GM18873 (cell line): ENCODE data around the gene TMC4.

Source experiments
- ATAC-seq: cut with Tn5 transposase; IDR thresholded peaks from one replicate; pipeline ENCODE4 v1.9.1; 2021; ENCODE audit warnings: mild to moderate bottlenecking, moderate library complexity, moderate number of reproducible peaks; ENCODE audit not compliant: unreplicated experiment, low FRiP score

TMC4 gene

DNA sequence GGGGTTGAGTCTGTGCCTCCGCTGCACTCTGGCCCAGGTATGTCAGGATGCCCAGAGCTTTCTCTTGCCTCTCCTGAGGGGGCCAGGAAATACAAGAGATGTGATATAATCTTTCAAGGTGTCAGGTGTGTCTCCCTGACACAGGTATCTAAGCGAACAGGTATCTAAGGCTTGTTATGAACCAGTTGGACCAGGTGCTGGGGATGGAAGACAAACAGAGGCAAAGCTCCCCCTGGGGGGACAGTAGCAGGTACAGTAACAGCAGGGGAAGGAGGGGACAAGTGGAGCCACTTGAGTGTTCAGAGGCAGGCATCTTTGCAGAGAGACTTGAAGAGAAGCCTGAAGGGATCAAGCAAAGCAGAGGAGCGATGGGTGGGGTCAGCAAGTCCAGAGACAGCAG is 16.0 kb downstream of the TMC4 start:
- no peak for ATAC-seq

GRCh38 chr19:54156490-54156889 is 16.5 kb downstream of the TMC4 start:
- no peak for ATAC-seq

DNA sequence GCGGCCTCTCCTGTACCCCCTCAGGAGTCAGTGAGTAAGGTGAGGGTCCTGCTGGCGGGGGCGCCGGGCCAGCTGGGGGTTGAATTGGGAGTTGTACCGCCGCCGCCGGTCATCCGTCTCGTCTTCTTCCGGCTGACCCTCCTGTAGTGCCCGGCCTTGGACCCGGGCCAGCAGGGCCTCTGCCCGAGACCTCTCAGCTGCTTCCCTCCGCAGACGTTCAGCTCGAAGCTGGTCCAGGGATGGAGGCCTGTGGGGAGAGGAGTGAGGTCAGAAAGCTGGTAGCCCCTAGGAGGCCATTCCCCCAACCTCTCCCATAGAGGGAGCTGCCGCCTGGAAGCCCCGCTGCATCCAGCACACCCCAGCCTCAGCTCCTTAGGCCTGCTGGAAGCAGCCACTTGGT is 17.3 kb downstream of the TMC4 start:
- no peak for ATAC-seq

- no peak for ATAC-seq
Observed at GRCh38 chr19:54154603-54155345, 18.2 kb downstream of the TMC4 start.

DNA sequence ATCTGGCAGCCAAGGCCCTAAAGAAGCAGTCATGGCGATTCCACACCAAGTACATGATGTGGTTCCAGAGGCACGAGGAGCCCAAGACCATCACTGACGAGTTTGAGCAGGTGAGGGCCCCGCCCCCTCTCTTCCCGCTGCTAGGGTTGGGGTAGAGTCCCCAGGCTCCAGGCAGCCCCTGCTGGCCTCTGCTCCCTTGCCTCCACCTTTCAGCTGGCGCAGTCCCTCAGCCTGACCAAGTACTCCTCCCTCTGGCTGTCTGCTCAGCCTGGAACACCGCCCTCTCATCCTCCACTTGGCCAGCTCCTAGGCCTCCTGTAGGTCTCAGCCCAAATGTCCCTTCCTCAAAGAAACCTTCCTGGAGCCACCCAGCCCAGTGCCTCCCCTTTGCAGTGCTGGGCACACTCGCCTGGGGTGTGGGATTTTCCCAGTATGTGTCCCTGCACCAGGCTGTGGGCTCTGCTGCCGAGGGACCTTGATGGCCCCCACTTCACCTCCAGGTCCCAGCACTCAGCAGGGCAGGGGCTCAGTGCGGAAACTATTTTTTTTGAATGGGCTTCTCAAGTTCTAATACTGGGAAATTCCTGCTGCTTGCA is 19.1 kb downstream of the TMC4 start:
- ATAC-seq = no peak

GRCh38 chr19:54152878-54153524 is 20.0 kb downstream of the TMC4 start:
- ATAC-seq = no peak

DNA sequence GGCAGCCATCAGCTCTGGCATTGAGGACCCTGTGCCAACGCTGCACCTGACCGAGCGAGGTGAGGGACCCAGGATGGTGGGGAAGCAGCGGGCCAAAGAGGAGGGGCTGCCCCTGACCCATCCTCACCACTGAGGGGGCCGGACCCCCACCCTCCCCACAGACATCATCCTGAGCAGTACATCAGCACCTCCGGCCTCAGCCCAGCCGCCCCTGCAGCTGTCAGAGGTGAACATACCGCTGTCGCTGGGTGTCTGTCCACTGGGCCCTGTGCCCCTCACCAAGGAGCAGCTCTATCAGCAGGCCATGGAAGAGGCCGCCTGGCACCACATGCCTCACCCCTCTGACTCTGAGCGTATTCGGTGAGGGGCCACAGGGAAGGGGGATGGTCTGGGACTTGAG is 20.7 kb downstream of the TMC4 start:
- no peak for ATAC-seq

- no peak for ATAC-seq
Observed at GRCh38 chr19:54151362-54152035, 21.5 kb downstream of the TMC4 start.

DNA sequence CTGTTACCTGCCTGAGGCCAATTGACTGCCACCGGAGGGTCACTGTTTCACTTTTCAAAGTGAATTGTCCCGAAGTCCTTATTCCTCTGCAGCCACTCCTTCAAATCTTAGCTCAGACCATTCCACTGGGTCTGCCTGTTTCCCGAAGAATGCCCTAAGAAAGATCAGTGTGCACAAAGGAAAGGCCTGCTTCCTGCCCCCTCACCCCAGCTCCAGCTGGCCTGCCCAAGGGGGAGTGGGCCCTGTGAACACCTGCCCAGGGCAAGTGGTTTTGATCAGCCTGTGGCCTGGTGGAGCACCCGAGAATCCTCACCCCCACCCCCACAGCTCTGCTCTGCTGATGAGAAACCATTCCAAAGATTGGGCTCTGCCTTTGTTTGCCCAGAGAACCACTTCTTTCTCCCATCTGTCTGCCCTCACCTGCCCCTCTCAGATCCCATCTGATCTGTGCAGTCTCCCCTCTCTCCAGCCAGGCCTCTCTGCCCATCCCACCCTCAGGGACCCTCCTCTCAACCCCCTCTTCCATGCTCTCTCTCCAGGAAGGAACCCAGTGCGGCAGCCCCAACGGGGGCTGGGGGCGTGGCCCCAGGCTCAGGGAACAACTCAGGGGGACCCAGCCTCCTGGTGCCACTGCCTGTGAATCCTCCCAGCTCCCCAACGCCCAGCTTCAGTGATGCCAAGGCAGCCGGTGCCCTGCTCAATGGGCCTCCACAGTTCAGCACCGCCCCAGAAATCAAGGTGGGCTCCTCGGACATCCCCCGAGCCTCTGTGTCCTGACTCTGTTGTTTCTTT is 23.7 kb downstream of the TMC4 start:
- no peak for ATAC-seq

DNA sequence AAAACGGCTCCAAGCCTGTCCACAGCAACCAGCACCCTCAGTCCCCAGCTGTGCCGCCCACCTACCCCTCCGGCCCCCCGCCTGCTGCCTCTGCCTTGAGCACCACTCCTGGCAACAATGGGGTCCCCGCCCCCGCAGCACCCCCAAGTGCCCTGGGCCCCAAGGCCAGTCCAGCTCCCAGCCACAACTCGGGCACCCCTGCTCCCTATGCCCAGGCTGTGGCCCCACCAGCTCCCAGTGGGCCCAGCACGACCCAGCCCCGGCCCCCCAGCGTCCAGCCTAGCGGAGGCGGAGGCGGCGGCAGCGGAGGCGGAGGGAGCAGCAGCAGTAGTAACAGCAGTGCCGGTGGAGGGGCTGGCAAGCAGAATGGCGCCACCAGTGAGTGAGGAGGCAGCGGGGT is 24.8 kb downstream of the TMC4 start:
- ATAC-seq = no peak

DNA sequence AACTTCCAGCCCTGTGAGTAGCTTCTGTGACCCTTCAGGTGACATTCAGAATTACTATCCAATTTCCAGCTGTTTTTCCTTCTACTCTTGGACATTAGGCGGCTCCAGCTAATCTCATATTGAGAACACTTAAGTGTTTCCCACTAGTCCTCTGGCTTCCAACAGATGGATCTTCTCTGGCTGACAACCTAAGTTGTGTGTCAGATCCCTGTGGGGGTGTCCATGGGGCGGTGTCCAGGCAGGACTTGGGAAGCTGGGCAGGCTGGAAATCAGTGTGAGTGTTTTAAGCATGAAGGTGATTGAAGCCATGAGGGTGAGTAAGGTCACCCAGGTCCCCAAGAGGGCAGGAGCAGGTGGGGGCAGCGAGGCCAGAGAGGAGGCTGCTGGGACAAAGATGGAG is 25.3 kb downstream of the TMC4 start:
- ATAC-seq = no peak

DNA sequence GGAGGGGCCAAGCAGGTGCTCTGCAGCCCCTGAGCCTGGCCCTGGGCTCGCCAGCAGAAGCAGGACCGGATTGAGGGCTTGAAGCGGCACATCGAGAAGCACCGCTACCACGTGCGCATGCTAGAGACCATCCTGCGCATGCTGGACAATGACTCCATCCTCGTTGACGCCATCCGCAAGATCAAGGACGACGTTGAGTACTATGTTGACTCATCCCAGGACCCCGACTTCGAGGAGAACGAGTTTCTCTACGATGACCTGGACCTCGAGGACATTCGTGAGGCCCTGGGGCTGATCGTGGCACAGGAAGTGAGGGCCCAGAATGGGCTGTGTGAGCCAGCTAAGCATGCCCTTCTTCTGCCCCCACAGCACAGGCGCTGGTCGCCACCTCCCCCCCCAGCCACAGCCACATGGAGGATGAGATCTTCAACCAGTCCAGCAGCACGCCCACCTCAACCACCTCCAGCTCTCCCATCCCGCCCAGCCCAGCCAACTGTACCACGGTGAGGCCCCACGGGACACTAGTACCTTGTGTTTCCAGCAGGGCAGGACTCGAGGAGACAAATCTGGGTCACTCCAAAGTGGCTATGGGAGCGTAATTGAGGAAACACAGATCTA is 27.3 kb downstream of the TMC4 start:
- ATAC-seq = no peak

DNA sequence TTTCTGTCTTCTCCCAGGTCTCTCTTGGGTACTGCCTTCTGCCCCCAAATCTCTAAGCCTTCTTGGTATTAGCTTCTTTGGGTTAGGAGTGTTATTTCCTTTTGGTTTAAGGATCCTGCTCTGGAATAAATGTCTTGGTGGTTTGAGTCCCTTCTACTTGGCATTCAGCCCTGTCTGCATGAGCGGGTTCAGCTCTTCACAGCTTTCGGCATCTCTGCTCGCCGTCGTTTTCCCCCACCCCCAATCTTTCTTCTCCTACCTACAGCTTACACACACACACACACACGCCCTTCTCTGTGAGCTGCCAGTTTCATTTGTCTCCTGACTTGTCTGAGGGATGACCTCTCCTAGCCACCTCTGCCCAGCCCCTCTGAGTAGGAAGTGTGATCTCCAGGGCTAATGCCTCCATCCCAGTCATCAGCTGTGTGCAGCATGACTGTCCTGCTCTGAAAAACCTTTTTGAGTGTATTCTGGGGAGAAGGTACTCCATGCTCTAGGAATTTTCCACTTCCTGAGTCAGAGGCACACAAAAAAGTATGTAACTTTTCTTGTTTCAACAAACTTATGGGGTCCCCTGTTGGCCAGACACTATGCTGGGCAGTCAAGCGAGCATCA is 30.7 kb downstream of the TMC4 start:
- ATAC-seq = no peak

GRCh38 chr19:54141356-54141755 is 31.6 kb downstream of the TMC4 start:
- ATAC-seq = no peak

- no peak for ATAC-seq
Observed at GRCh38 chr19:54138489-54139256, 34.3 kb downstream of the TMC4 start.

DNA sequence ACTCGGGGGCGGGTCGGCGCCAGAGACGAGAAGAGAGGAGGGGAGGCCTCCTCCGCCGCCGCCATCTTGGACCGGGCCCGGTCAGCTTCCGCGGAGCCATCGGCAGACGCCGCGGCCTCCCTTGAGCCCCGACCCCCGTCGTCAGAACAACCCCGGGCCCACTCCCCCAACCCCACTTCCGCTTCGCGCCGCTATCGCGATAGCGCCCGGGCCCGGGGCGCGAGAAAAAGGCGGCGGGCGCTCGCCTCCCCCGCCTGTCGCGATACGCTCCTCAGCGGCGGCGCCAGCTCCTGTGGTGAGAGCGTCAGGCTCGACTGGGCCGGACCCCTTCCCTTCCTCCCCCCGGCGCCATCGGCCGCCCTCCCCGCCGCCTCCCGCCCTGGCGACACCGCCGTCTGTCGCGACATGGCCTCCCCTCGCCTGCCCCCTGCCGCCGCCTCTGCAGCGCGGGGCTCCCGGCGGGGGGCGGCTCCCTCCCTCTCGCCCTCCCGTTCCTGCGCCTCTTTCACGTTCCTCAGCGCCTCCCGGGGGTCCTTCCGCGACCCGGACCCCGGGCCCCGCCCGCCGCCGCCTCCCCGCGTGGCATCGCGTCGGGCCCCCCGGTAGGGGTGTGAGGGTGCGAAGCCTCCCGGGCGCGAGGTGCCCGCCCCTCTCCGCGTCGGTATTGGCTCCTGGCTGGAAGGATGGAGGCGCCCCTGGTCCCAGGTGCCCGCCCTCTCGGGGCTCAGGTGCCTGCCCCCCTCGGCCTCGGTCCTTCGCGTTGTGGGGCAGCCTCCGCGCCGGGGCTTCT is 35.1 kb downstream of the TMC4 start, which contains the start of gene CNOT3:
Gene CNOT3, plus strand, starts transcription at position 64 of the 790 bp plus-strand sequence. CDS start 5,217 bp downstream, outside the sequence.
- ATAC-seq = no peak

DNA sequence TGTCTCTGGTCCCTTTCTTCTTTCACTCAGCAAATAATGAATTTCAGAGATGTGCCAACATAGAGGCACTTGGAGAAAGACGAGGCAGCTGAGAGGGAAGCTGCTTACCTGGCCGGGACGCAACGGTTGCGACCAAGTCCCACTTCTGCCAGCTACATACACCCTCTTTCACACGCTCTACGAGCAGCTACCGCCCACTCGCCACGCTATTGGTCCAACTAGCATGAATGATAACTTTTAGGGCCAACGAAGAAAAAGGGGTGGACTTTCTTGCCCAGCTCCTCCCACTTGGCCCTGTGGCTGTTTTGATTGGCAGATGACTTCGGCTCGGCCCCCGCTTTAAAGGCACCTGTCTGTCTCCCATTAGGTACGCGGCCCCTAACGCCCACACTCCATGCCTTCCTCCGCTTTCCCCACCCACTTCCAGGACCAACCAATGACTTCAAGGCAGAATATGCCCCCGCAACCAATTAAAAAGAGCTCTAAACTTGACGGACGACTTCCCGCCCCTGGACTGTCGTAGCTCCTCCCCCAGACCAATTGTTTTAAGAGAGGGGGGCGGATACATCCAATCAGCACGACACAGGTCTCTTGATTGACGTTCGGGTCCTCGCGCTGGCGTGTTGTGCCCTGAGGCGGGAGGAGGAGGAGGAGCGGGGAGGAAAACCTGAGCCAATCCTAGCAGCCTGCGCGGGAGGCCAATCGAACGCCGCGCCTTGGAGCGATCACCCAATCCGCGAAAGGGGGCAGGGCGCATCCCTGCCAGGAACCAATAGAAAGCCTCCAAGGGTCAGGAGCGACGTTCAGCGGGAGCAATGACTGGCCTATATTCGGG is 35.9 kb downstream of the TMC4 start:
- peak; percentile 82 for ATAC-seq
